Uterus (tissue), 4 donors: Measurements from ENCODE around the gene SCARB2. TPM values are rescaled to one million over a fixed set of nuclear protein-coding genes. Genes with fewer than 3 reads are reported as not detected.

ENCODE experiments used
- DNase-seq, 2 donors: peaks; one replicate each; pipeline ENCODE4 v3.0.0-alpha.2; 2019 to 2020
- H3K27ac ChIP-seq, 2 donors: fragments of 200-600 bp; sonication (generic); 1 replicate in 1 of 2; 2 replicates in 1 of 2; pipeline ENCODE4 v1.5.1; 2016 to 2018
- H3K27me3 ChIP-seq, 2 donors: fragments of 200-600 bp; sonication (generic); one replicate each; pipeline ENCODE4 v1.5.1; 2018 to 2019; ENCODE audit warnings: control low read depth in 1 of 2
- H3K36me3 ChIP-seq, 2 donors: fragments of 200-600 bp; sonication (generic); one replicate each; pipeline ENCODE4 v1.5.1; 2019; ENCODE audit warnings: control low read depth in 1 of 2
- H3K4me1 ChIP-seq, 2 donors: fragments of 200-600 bp; sonication (generic); one replicate each; pipeline ENCODE4 v1.5.1; 2018 to 2019; ENCODE audit warnings: control low read depth in 1 of 2
- H3K4me3 ChIP-seq, 2 donors: fragments of 200-600 bp; sonication (generic); 1 replicate in 1 of 2; 2 replicates in 1 of 2; pipeline ENCODE4 v1.5.1; 2018 to 2019; ENCODE audit warnings: mild to moderate bottlenecking in 1 of 2
- H3K9me3 ChIP-seq, 2 donors: fragments of 200-600 bp; sonication (generic); one replicate each; pipeline ENCODE4 v1.5.1; 2019; ENCODE audit warnings: control low read depth in 1 of 2
- POLR2A ChIP-seq, 2 donors: fragments of 450-650 bp; IDR thresholded peaks; one replicate each; pipeline ENCODE4 v1.6.1; 2016; ENCODE audit warnings: antibody characterized with exemption in 2 of 2, mild to moderate bottlenecking in 1 of 2, moderate library complexity in 1 of 2
- intact Hi-C: fragments of 100-400 bp; cut with DNase I; formaldehyde crosslinking; loops from one replicate; pipeline ENCODE4 v1.15.1; 2023; ENCODE audit warnings: low total_unique reads
- total RNA-seq, 4 donors: library from RNA; depleted of rRNA in 3 of 4; stranded (reverse); fragments of >200 nt in 3 of 4; gene quantifications; one replicate each; pipeline versions ENCODE4 v1.1.0 to v1.2.4, GENCODE V29; 2014 to 2023
- TF ChIP-seq, protein P1 (sequence below), 4 experiments: fragments of 200-600 bp in 2 of 4; fragments of 450-650 bp in 2 of 4; sonication (generic) in 2 of 4; IDR thresholded peaks; one replicate each; pipeline ENCODE4 v1.5.1; 2016 to 2019; ENCODE audit warnings: antibody characterized with exemption in 4 of 4, mild to moderate bottlenecking in 2 of 4, moderate library complexity in 1 of 4
- donor health status: DM: yes; HTN: yes; CAD: no.

Gene SCARB2
- total RNA-seq, 4 donors from 2014 or later: 150 to 233 (median 196) TPM

DNA sequence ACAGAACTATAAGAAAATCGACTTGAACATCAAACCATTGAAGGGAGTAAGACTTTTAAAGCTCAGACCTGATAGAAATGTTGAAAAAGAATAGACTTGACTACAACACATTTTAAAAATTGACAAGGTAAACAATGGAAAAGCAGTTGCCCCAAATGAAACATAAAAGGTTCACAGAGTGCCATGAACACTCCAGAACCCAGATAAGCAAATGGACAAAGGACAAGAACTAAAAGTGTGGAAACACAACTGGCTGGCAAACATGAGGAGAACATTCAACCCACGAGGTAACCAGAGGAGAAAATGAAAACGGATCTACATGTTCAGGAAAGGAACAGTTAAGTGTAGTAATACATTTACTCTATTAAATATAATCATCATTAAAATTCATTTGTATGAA is 26.5 kb downstream of the SCARB2 start:
- Histone ChIP-seq H3K27me3 (no peaks in the 10 kb centered on the region), H3K4me1 (no peaks in the 10 kb centered on the region), H3K4me3 (no peak overlapping the region), H3K9me3 (no peaks in the 10 kb centered on the region), H3K36me3 (no peaks in the 10 kb centered on the region), H3K27ac (no peak overlapping the region)
- intact Hi-C loops: no loop called here
- TF ChIP-seq, protein P1, sequence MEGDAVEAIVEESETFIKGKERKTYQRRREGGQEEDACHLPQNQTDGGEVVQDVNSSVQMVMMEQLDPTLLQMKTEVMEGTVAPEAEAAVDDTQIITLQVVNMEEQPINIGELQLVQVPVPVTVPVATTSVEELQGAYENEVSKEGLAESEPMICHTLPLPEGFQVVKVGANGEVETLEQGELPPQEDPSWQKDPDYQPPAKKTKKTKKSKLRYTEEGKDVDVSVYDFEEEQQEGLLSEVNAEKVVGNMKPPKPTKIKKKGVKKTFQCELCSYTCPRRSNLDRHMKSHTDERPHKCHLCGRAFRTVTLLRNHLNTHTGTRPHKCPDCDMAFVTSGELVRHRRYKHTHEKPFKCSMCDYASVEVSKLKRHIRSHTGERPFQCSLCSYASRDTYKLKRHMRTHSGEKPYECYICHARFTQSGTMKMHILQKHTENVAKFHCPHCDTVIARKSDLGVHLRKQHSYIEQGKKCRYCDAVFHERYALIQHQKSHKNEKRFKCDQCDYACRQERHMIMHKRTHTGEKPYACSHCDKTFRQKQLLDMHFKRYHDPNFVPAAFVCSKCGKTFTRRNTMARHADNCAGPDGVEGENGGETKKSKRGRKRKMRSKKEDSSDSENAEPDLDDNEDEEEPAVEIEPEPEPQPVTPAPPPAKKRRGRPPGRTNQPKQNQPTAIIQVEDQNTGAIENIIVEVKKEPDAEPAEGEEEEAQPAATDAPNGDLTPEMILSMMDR (IDR thresholded peaks at IDR 0.05): no peak
- no peak for TF ChIP-seq POLR2A (IDR thresholded peaks at IDR 0.05)
- DNase-seq: no peak

DNA sequence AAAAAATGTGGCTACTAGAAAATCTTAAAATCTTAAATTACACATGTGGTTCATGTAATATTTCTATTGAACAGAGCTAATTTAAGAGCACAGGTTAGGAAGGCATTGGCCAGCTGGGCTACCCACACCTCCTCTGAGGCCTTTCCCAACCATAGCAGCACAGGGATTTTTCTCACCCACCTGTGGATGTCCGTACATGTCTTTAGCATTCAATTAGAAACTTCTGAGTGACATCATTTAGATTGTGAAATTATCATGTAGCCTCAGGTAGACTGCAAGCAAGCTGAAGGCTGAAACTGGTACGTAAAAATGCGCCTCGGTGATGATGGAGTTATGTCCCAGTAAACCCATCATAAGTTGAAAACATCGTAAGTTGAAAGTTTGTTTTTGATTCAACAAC is 31.2 kb downstream of the SCARB2 start:
- Histone ChIP-seq H3K9me3 (no peaks in the 10 kb centered on the region), H3K4me1 (no peaks in the 10 kb centered on the region)
- intact Hi-C loops: no loop called here

DNA sequence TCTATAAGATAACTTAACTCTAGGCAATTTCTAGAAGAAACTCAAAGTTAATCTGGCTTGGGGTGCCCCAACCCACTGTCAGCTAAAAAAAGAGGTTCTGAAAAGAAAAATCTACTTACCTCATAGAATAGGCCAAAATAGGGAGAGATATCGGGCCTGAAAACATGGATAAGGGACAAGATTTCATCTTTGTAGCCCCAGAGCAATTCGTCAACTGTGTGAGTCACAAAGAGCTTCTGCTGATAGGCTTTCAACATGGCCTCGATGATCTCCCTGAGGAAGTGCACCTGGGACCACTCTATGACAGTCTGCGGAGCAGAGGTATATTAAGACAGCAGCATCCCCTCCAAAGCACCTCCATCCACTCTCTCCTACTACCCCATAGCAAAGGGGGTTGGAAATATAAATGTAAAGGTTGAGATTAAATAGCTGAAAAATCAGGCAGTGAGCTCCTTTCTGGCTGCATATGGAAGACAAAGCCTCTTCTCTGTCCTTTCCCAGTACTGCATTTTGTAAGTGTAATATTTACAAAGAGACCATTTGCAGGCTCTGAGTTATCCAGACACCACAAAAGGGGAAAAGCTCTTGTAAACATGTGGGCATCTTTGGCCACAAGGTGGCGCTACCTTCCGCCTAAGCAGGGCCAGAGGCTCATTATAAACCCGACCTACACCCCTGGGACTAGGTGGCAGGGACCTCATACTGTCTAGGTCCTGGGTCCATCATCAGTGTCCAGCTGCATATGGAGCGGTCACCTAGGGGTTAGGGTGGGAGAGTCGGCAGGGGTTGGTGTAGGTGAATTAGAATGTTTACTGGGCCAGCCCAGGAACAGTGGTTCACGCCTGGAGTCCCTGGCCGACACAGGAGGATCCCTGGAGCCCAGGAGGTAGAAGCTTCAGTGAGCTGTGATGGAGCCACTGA is 34.0 kb downstream of the SCARB2 start:
- H3K4me1 ChIP-seq: no peaks in the 10 kb centered on the region
- no peaks in the 10 kb centered on the region for H3K9me3 ChIP-seq
- no peaks in the 10 kb centered on the region for H3K36me3 ChIP-seq
- H3K4me3 ChIP-seq: no peak overlapping the region
- H3K27me3 ChIP-seq: no peaks in the 10 kb centered on the region
- H3K27ac ChIP-seq: peak overlapping the region; percentile 23 to 36
- intact Hi-C loops: no loop called here
- TF ChIP-seq, protein P1 (IDR thresholded peaks at IDR 0.05): peak; percentile 75 to 96 (median 85)
- no peak for TF ChIP-seq POLR2A (IDR thresholded peaks at IDR 0.05)
- DNase-seq: peak; percentile 80 to 86

More for the DNA sequence above, 31.2 kb downstream of the SCARB2 start:
- H3K27me3 ChIP-seq: no peaks in the 10 kb centered on the region
- no peak for TF ChIP-seq POLR2A (IDR thresholded peaks at IDR 0.05)
- TF ChIP-seq, protein P1 (IDR thresholded peaks at IDR 0.05): no peak
- H3K4me3 ChIP-seq: no peak overlapping the region
- no peak overlapping the region for H3K27ac ChIP-seq
- DNase-seq: no peak
- H3K36me3 ChIP-seq: no peaks in the 10 kb centered on the region

DNA sequence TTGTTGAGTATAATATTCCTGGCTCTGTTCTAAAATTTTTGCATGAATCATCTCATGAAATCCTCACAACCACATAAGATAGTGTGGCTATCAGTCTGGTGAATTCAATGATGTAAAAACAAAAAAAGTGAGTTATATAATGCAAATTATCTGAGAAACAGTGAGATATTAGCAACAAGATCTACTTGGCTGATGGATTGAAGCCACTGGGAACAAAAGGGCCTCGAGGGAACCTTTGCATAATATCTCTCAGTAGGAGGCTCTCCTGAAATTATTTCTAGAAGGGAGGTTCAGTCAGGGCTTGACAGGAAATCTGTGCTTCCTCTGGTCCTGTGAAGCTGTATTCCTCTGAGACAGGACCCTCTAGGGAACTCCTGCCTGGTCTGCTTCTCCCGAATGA is 35.3 kb downstream of the SCARB2 start:
- TF ChIP-seq, protein P1 (IDR thresholded peaks at IDR 0.05): no peak
- TF ChIP-seq POLR2A (IDR thresholded peaks at IDR 0.05): no peak
- no peaks in the 10 kb centered on the region for H3K27me3 ChIP-seq
- H3K4me1 ChIP-seq: no peaks in the 10 kb centered on the region
- H3K36me3 ChIP-seq: no peaks in the 10 kb centered on the region
- no peak for DNase-seq
- intact Hi-C loops: no loop called here
- H3K9me3 ChIP-seq: no peaks in the 10 kb centered on the region
- no peak overlapping the region for H3K4me3 ChIP-seq
- H3K27ac ChIP-seq: no peak overlapping the region

DNA sequence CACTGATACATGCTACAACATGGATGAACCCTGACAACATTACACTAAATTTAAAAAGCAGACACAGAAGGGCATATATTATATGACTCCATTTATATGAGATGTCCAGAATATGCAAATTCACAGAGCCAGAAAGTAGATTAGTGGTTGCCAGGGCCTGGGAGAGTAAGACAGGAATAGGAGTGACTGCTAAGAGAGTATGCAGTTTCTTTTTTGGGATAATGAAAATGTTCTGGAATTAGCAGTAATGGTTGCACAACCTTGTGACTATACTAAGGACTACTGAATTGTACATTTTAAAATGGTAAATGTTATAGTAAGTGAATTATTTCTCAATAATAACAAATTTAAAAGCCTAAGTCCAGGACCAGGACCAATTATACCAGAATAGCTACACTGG is 35.9 kb downstream of the SCARB2 start:
- Histone ChIP-seq H3K4me1 (no peaks in the 10 kb centered on the region), H3K4me3 (no peak overlapping the region), H3K9me3 (no peaks in the 10 kb centered on the region), H3K27me3 (no peaks in the 10 kb centered on the region), H3K27ac (no peak overlapping the region), H3K36me3 (no peaks in the 10 kb centered on the region)
- no peak for DNase-seq
- intact Hi-C loops: no loop called here
- TF ChIP-seq, protein P1 (IDR thresholded peaks at IDR 0.05): no peak
- no peak for TF ChIP-seq POLR2A (IDR thresholded peaks at IDR 0.05)
